Activated CD8-positive, alpha-beta T cell treated with anti-CD3 and anti-CD28 coated beads for 36 hours (primary cell): ENCODE data around the gene AAR2. TPM values are rescaled to one million over a fixed set of nuclear protein-coding genes. Genes with fewer than 3 reads are reported as not detected.

Experiments
- ATAC-seq: fragments of 200-7000 bp; cut with Tn5 transposase; one replicate; pipeline ENCODE4 v1.10.0; 2021; ENCODE audit warnings: mild to moderate bottlenecking, moderate library complexity
- CTCF ChIA-PET: fragments of 350-600 bp; sonication (Branson Sonifier 250); formaldehyde crosslinking; loops from one replicate; lab custom pipeline; 2021; ENCODE audit warnings: antibody characterized with exemption; lab: Charles Lee
- POLR2A ChIA-PET: fragments of 350-600 bp; sonication (Branson Sonifier 250); formaldehyde crosslinking; loops from one replicate; lab custom pipeline; 2021; ENCODE audit warnings: antibody characterized with exemption; lab: Charles Lee
- DNase-seq: peaks from one replicate; pipeline ENCODE4 v3.0.0-alpha.2; 2020
- H3K27ac Mint-ChIP-seq: one replicate; pipeline ENCODE4 v1.8.0; 2021; ENCODE audit warnings: mild to moderate bottlenecking, mixed read lengths
- H3K27me3 Mint-ChIP-seq: one replicate; pipeline ENCODE4 v1.8.0; 2021; ENCODE audit warnings: mixed read lengths
- H3K36me3 Mint-ChIP-seq: one replicate; pipeline ENCODE4 v1.8.0; 2021; ENCODE audit warnings: low read depth, mixed read lengths
- H3K4me1 Mint-ChIP-seq: one replicate; pipeline ENCODE4 v1.8.0; 2021; ENCODE audit warnings: low read depth, mixed read lengths
- H3K4me3 Mint-ChIP-seq: one replicate; pipeline ENCODE4 v1.8.0; 2021; ENCODE audit warnings: mild to moderate bottlenecking, moderate library complexity, mixed read lengths
- H3K9me3 Mint-ChIP-seq: one replicate; pipeline ENCODE4 v1.8.0; 2021; ENCODE audit warnings: mixed read lengths
- CTCF ChIP-seq: fragments of 200-600 bp; IDR thresholded peaks from one replicate; pipeline ENCODE4 v1.8.0; 2022; ENCODE audit warnings: antibody characterized with exemption, mild to moderate bottlenecking
- intact Hi-C: fragments of 100-400 bp; cut with micrococcal nuclease; formaldehyde crosslinking; loops from one replicate; pipeline ENCODE4 v1.10.0; 2022
- total RNA-seq, 2 experiments: library from RNA; stranded (reverse); gene quantifications; one replicate each; pipeline ENCODE4 v1.2.3, GENCODE V29; 2021

The AAR2 gene
- total RNA-seq, 2 experiments from 2014 or later, result 18.8 to 19.7 TPM

DNA sequence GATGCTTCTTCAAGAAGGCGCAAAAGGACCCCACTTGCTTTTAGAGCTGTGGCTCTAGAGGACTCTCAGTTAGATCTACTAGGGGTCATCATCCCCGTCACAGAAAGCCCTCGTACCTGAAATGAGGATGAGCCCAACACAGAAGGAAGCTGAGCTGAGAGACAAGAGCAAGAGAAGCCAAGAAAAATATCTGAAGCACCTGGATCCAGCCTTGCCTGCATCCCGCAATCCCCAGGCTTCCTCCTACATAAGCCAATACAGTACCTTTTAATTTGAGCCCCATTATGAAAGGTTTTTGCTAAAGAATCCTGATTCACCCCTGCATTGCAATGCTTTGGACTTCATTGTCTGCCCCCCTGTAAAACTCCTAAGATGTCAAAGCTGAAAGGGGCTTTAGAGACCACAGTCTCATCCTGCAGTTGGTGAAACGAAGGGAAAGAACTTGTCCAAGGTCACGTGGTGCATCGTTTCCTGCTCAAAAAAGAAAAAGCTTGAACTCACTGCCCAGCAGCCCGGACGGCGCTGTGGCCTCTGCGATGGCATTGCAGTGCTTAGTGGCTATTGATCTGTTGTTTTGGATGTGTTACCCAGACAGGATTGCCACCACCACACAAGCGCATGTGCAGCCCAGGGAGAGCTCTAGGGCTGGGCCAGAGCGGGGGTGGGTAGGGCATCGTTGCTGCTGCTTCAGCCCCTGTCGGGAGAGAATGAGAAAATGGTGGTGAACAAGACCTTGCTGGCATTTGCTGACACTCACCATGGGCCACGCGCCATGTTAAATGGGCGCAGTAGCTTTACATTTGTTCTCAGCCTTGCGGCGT lies 28.4 kb downstream of the AAR2 start:
- no peaks in the 10 kb centered on the region for H3K27me3 Mint-ChIP-seq
- intact Hi-C loops, result no loop called here
- CTCF ChIA-PET, result no interaction called here
- TF ChIP-seq CTCF, result no peak
- DNase-seq, result no peak
- no peak overlapping the region for H3K4me3 Mint-ChIP-seq
- H3K36me3 Mint-ChIP-seq, result no peaks in the 10 kb centered on the region
- H3K27ac Mint-ChIP-seq, result no peak overlapping the region
- POLR2A ChIA-PET, result interaction anchor here (0.6 kb wide), 1 partner anchor 158 kb away, joined by 3 read pairs; no protein-coding TSS in a partner anchor
- no peak for ATAC-seq
- H3K4me1 Mint-ChIP-seq, result no peaks in the 10 kb centered on the region
- H3K9me3 Mint-ChIP-seq, result no peaks in the 10 kb centered on the region

DNA sequence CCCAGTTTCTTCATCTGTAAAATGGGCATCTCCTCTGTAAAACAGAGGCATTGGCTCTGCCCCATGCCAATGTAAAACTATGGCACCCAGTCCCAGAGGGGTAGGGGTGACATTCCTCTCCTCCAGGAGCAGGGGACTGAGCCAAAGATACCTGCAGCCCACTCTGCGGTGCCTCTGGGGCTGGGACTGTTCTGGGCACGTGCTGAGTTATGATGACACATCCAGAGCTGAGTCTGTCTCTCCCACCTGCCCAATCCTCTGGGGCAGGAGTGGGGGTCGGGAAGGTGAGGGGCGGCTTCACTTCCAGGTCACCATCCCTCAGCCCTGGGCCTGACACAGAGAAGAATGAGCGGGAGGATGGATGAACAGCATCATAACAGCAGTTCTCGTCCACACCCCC lies 29.9 kb downstream of the AAR2 start:
- H3K4me1 Mint-ChIP-seq, result no peaks in the 10 kb centered on the region
- H3K9me3 Mint-ChIP-seq, result no peaks in the 10 kb centered on the region
- ChIA-PET POLR2A (no interaction called here), CTCF (interaction anchor here (0.8 to 1.4 kb wide), 2 partner anchors 64 to 173 kb away, joined by 3 read pairs; no protein-coding TSS in a partner anchor)
- no peaks in the 10 kb centered on the region for H3K27me3 Mint-ChIP-seq
- intact Hi-C loops, result no loop called here
- H3K27ac Mint-ChIP-seq, result no peak overlapping the region
- H3K36me3 Mint-ChIP-seq, result no peaks in the 10 kb centered on the region
- DNase-seq (no peak), ATAC-seq (no peak)
- TF ChIP-seq CTCF, result no peak
- H3K4me3 Mint-ChIP-seq, result no peak overlapping the region

GRCh38 chr20:36267605-36268381 lies 31.5 kb downstream of the AAR2 start:
- no peaks in the 10 kb centered on the region for H3K4me1 Mint-ChIP-seq
- ATAC-seq (no peak), DNase-seq (no peak)
- POLR2A ChIA-PET, result interaction anchor here (0.6 to 0.9 kb wide), 3 partner anchors 13 to 257 kb away, joined by 3 to 4 read pairs (median 4); no protein-coding TSS in a partner anchor
- no peaks in the 10 kb centered on the region for H3K36me3 Mint-ChIP-seq
- H3K27ac Mint-ChIP-seq, result no peak overlapping the region
- intact Hi-C loops, result no loop called here
- CTCF ChIA-PET, result interaction anchor here (1.7 to 1.8 kb wide), 2 partner anchors 131 to 172 kb away, joined by 5 to 9 read pairs; no protein-coding TSS in a partner anchor
- no peak overlapping the region for H3K4me3 Mint-ChIP-seq
- no peaks in the 10 kb centered on the region for H3K9me3 Mint-ChIP-seq
- H3K27me3 Mint-ChIP-seq, result no peaks in the 10 kb centered on the region
- TF ChIP-seq CTCF, result no peak

DNA sequence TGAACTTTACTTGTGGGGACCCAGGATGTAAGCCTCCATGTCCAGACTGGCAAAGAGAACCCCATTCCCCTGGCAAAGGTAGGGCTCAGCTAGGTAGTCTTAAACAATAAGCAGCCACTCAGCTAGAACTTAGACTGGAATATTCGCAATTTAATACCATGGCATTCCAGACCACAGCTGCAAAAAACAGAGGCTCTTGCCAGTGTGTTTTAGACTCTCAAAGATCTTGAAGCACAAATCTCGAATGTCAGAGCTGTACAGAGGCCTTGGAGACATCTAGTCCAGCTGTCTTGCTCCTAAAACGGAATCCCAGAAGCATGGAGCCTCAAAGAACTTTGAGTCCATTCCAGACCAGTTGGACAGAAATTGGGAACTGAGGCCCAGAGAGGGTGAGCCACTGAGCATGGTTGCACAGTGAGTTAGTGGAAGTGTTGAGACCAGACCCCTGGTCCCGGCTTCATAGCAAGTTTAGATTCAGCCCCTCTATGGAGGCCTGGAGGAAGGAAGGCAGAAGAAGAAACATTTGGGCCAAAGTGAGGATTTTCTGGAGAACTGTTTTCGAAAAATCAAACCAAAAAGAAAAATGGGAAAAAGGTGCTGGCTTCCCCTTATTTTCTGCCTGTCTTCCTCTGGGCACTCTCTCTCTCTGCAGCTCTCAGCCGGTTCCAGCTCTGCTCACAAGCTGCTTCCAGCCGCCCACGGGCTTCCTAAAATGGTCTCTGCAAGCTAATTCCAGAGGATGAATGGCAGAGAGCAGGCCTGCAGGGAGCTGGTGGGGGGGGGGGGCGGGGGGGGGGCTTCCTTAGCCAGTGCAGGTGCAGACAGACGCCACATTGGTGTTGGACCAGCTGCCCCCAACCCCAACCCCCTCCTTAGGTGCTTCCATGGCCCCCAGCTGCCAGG lies 32.4 kb downstream of the AAR2 start:
- Mint-ChIP-seq H3K27ac (no peak overlapping the region), H3K4me3 (no peak overlapping the region), H3K36me3 (no peaks in the 10 kb centered on the region), H3K4me1 (no peaks in the 10 kb centered on the region), H3K9me3 (no peaks in the 10 kb centered on the region), H3K27me3 (no peaks in the 10 kb centered on the region)
- ATAC-seq (no peak), DNase-seq (no peak)
- intact Hi-C loops, result no loop called here
- POLR2A ChIA-PET, result interaction anchor here (0.9 kb wide), 1 partner anchor 16 kb away, joined by 4 read pairs; no protein-coding TSS in a partner anchor
- TF ChIP-seq CTCF, result no peak
- CTCF ChIA-PET, result interaction anchor here (1.3 to 1.8 kb wide), 3 partner anchors 69 to 171 kb away, joined by 3 to 9 read pairs (median 5); no protein-coding TSS in a partner anchor
